Ishikawa (cell line): ENCODE measurements around the gene TNFSF13.

Experiments used
- CEBPB ChIP-seq: IDR thresholded peaks from 2 replicates; pipeline ENCODE4 v1.6.1; 2012
- CREB1 ChIP-seq: IDR thresholded peaks from 2 replicates; pipeline ENCODE4 v1.6.1; 2012; ENCODE audit warnings: low read depth
- EGR1 ChIP-seq: IDR thresholded peaks from 2 replicates; pipeline ENCODE4 v1.6.1; 2012
- EP300 ChIP-seq: IDR thresholded peaks from 2 replicates; pipeline ENCODE4 v1.6.1; 2012; ENCODE audit warnings: borderline replicate concordance
- FOXM1 ChIP-seq: IDR thresholded peaks from 2 replicates; pipeline ENCODE4 v1.6.1; 2012; ENCODE audit warnings: low read depth, borderline replicate concordance
- MAX ChIP-seq: IDR thresholded peaks from 2 replicates; pipeline ENCODE4 v1.6.1; 2012
- REST ChIP-seq: IDR thresholded peaks from 2 replicates; pipeline ENCODE4 v1.6.1; 2012; ENCODE audit warnings: low read depth, mild to moderate bottlenecking
- TAF1 ChIP-seq: IDR thresholded peaks from 2 replicates; pipeline ENCODE4 v1.6.1; 2012; ENCODE audit warnings: low read depth, mild to moderate bottlenecking
- TEAD4 ChIP-seq: IDR thresholded peaks from 2 replicates; pipeline ENCODE4 v1.6.1; 2012
- USF1 ChIP-seq: IDR thresholded peaks from 2 replicates; pipeline ENCODE4 v1.6.1; 2012
- YY1 ChIP-seq: IDR thresholded peaks from 2 replicates; pipeline ENCODE4 v1.6.1; 2012; ENCODE audit warnings: low read depth
- ZBTB7A ChIP-seq: IDR thresholded peaks from 2 replicates; pipeline ENCODE4 v1.6.1; 2012; ENCODE audit warnings: low read depth

- TF ChIP-seq FOXM1 (no peak), CREB1 (no peak), REST (no peak), TAF1 (no peak), EP300 (no peak), TEAD4 (no peak), YY1 (no peak), ZBTB7A (no peak), MAX (no peak), USF1 (no peak), EGR1 (no peak), CEBPB (no peak)
These were observed 33.0 kb downstream of the TNFSF13 start for GRCh38 chr17:7591596-7591995.
